ENCODE data around the gene CPT1A.
A peak's percentile ranks its signal among the peaks of the same experiment; 100 is the strongest.

CPT1A gene

DNA sequence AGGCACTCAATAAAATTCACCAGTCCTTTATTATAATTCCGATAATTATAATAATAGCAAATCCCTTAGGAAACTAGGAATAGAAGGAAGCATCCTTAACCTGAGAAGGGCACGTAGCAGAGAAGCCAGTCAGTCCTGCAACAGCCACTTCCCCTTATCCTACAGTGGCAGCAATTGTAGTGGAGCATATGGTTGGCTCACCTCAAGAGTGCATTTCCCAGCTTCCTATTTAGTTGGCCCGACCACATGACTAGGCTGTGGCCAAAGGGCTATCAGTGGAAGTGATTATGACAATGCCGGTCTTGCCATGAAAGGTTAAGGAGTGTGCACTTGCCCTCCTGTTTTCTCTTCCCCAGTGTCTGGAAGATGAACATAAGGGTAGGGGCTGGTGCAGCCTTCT is 117.4 kb downstream of the CPT1A start:
- Mint-ChIP-seq H3K4me3 (no peak overlapping the region), H3K27me3 (ENCODE audit: low read depth, poor library complexity) (peaks cover 23% of the 10 kb centered on the region), H3K4me1 (no peaks in the 10 kb centered on the region), H3K27ac (no peak overlapping the region), H3K36me3 (ENCODE audit: low read depth) (peaks cover 9% of the 10 kb centered on the region), H3K9me3 (peaks cover 22% of the 10 kb centered on the region)
- TF ChIP-seq, protein P1, sequence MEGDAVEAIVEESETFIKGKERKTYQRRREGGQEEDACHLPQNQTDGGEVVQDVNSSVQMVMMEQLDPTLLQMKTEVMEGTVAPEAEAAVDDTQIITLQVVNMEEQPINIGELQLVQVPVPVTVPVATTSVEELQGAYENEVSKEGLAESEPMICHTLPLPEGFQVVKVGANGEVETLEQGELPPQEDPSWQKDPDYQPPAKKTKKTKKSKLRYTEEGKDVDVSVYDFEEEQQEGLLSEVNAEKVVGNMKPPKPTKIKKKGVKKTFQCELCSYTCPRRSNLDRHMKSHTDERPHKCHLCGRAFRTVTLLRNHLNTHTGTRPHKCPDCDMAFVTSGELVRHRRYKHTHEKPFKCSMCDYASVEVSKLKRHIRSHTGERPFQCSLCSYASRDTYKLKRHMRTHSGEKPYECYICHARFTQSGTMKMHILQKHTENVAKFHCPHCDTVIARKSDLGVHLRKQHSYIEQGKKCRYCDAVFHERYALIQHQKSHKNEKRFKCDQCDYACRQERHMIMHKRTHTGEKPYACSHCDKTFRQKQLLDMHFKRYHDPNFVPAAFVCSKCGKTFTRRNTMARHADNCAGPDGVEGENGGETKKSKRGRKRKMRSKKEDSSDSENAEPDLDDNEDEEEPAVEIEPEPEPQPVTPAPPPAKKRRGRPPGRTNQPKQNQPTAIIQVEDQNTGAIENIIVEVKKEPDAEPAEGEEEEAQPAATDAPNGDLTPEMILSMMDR (IDR thresholded peaks at IDR 0.05) = no peak
- DNase-seq = no peak

DNA sequence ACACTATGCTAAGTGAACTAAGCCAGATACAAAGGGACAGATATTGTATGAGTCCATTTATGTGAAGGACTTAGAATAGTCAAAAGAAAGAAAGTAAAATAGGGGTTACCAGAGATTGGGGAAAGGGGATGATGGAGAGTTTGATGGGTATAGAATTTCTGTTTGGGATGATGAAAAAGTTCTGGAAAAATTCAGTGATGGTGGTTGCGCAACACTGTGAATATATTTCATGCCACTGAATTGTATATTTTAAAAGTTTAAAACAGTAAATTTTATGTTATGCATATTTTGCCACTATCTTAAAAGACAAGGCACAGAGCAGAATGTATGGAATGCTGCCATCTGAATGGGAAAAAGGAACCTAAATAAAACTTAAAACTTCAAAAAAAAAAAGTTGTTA is 119.6 kb downstream of the CPT1A start:
- Mint-ChIP-seq H3K4me1 (no peaks in the 10 kb centered on the region), H3K9me3 (peaks cover 30% of the 10 kb centered on the region), H3K27me3 (ENCODE audit: low read depth, poor library complexity) (peaks cover 20% of the 10 kb centered on the region), H3K27ac (no peak overlapping the region), H3K4me3 (no peak overlapping the region), H3K36me3 (ENCODE audit: low read depth) (peaks cover 14% of the 10 kb centered on the region)
- DNase-seq = no peak
- TF ChIP-seq, protein P1 (IDR thresholded peaks at IDR 0.05) = no peak

DNA sequence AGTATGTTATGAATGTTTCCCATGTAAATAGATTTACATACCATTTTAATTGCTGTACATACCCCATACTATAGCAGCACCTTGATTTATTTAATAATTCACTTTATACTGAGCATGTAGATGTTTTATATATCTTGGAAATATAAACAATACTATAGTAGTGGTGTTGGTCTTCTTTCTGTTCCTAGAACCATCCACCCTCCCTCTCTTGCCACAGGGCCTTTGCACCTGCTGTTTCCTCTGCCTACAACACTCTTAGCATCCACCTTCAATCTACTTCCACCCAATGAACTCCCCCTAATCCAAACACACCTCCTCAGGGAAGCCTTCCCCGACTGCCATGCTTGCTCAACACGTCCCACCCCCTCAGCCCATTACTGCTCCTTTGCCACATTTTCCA is 120.6 kb downstream of the CPT1A start:
- H3K27me3 Mint-ChIP-seq (ENCODE audit: low read depth, poor library complexity) = peaks cover 21% of the 10 kb centered on the region
- TF ChIP-seq, protein P1 (IDR thresholded peaks at IDR 0.05) = no peak

DNA sequence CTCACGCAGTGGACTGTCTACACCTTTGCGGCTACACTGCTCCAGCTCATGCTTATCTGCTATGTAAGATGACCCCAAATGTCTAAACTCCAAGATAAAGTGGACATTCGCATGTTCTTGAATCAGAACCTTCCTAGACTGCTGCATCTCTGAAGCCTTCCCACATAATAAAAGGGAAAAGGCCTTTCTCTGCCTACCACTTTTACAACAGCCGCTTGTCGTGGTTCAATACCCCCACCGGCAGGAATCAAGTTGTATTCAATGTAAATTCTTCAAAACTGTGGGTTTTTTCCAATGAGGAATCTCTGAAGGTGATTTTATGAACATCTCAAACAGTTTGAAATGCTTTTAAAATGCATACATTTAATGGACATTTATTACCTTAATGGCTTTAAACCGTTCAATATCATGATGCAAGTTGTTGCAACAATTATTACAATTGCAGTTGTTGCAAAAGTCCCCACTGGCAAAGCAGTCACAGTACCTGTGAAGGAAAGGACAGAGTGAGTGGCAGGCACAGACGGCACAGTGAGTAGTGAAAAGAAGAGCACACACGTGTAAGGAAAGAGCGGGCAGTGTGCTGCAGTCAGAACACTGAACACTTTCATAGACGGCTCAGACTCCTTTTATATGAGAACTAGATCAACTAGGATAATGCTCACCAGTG is 126.1 kb downstream of the CPT1A start:
- peaks cover 22% of the 10 kb centered on the region for H3K4me1 Mint-ChIP-seq
- peaks cover 17% of the 10 kb centered on the region for H3K27me3 Mint-ChIP-seq (ENCODE audit: low read depth, poor library complexity)
- no peak for DNase-seq
- peaks cover 21% of the 10 kb centered on the region for H3K9me3 Mint-ChIP-seq
- H3K36me3 Mint-ChIP-seq (ENCODE audit: low read depth) = peaks cover 14% of the 10 kb centered on the region
- TF ChIP-seq, protein P1 (IDR thresholded peaks at IDR 0.05) = no peak
- no peak overlapping the region for H3K4me3 Mint-ChIP-seq
- peak overlapping the region; percentile 7 for H3K27ac Mint-ChIP-seq

More for the DNA sequence above, 120.6 kb downstream of the CPT1A start:
- no peak overlapping the region for H3K27ac Mint-ChIP-seq
- peaks cover 30% of the 10 kb centered on the region for H3K9me3 Mint-ChIP-seq
- no peak for DNase-seq
- H3K4me1 Mint-ChIP-seq = no peaks in the 10 kb centered on the region
- peaks cover 14% of the 10 kb centered on the region for H3K36me3 Mint-ChIP-seq (ENCODE audit: low read depth)
- H3K4me3 Mint-ChIP-seq = no peak overlapping the region

DNA sequence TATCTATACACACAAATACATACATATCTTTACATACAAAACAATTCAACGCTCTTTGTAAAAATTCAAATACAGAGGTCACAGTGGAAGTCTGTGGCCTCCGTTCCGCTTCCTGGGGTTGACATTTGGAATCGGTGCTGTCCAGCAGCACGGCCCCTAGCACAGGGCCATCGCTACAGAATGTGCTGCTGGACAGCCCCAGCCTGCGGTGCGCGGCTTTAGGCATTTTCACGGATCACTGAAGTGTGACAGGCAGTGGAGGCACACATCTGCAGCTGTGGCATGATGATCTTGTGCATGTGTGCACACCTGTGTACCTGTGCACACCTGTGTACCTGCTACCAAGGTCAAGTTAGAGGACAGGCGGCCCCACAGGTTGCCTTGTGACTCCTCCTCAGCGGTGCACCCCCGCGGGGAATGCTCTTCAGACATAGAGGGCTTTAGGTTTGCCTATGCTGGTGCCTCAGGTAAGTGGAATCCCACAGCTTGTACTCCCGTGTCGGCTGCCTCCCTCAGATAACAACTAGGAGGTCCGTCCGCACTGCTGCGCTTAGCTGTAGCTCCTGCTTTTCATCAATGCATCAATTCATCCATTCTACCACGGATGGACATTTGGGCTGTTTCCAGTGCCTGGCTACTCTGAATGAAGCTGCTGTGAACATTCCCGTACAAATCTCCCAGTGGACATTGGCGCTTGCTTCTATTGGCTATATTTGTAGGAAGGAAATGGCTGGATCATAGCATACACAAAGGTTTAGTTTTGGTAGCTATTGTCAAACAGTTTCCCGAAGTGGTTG is 127.5 kb downstream of the CPT1A start:
- H3K4me3 Mint-ChIP-seq = no peak overlapping the region
- H3K27ac Mint-ChIP-seq = no peak overlapping the region
- H3K27me3 Mint-ChIP-seq (ENCODE audit: low read depth, poor library complexity) = peaks cover 10% of the 10 kb centered on the region
- DNase-seq = peak; percentile 51
- TF ChIP-seq, protein P1 (IDR thresholded peaks at IDR 0.05) = no peak
- peaks cover 25% of the 10 kb centered on the region for H3K4me1 Mint-ChIP-seq
- H3K9me3 Mint-ChIP-seq = peaks cover 8% of the 10 kb centered on the region
- H3K36me3 Mint-ChIP-seq (ENCODE audit: low read depth) = peaks cover 5% of the 10 kb centered on the region
